Upper lobe of left lung (tissue), 4 donors: ENCODE data around the gene TMEM252.

Experiments
- EP300 ChIP-seq, 4 donors: sonication (generic); formaldehyde crosslinking; IDR thresholded peaks; one replicate each; pipeline ENCODE4 v1.5.1; 2017; ENCODE audit warnings: antibody characterized with exemption in 4 of 4, control low read depth in 2 of 4
- POLR2A ChIP-seq, 4 donors: fragments of 450-650 bp; IDR thresholded peaks; one replicate each; pipeline ENCODE4 v1.5.1; 2016 to 2017; ENCODE audit warnings: antibody characterized with exemption in 4 of 4, mild to moderate bottlenecking in 2 of 4
- TF ChIP-seq, protein P1 (sequence below), 6 experiments: fragments of 450-650 bp in 4 of 6; fragments of 200-600 bp in 2 of 6; sonication (generic) in 2 of 6; IDR thresholded peaks; one replicate each; pipeline ENCODE4 v1.5.1; 2016 to 2019; ENCODE audit warnings: antibody characterized with exemption in 6 of 6

DNA sequence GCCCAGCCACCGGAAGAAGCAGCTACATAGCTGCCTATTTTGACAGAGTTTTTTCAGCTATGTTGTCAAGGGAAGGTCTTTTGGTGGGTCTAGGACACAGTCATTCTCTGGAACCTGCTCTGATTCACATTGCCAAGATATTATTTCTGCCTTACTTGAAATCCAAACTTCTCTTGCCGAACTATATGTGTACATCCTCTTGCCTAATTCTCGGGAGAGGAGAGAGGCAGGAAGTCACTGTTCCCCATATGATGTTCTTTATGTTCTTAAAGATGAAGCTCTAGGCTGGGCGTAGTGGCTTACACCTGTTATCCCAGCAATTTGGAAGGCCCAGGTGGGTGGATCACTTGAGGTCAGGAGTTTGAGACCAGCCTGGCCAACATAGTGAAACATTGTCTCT is 8.6 kb downstream of the TMEM252 start:
- TF ChIP-seq, protein P1, sequence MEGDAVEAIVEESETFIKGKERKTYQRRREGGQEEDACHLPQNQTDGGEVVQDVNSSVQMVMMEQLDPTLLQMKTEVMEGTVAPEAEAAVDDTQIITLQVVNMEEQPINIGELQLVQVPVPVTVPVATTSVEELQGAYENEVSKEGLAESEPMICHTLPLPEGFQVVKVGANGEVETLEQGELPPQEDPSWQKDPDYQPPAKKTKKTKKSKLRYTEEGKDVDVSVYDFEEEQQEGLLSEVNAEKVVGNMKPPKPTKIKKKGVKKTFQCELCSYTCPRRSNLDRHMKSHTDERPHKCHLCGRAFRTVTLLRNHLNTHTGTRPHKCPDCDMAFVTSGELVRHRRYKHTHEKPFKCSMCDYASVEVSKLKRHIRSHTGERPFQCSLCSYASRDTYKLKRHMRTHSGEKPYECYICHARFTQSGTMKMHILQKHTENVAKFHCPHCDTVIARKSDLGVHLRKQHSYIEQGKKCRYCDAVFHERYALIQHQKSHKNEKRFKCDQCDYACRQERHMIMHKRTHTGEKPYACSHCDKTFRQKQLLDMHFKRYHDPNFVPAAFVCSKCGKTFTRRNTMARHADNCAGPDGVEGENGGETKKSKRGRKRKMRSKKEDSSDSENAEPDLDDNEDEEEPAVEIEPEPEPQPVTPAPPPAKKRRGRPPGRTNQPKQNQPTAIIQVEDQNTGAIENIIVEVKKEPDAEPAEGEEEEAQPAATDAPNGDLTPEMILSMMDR (IDR thresholded peaks at IDR 0.05) = no peak
- no peak for TF ChIP-seq EP300 (IDR thresholded peaks at IDR 0.05)
- TF ChIP-seq POLR2A (IDR thresholded peaks at IDR 0.05) = no peak
